HL-60/S4 (cell line): ENCODE measurements around the gene ZFYVE28.

Experiments
- in situ Hi-C: fragments of 300-500 bp; cut with MboI; formaldehyde crosslinking; loops from 2 replicates; pipeline ENCODE4 v1.14.3; 2022; ENCODE audit warnings: low sequenced_read_pairs

The ZFYVE28 gene

GRCh38 chr4:2412534-2412884, 5.9 kb downstream of the ZFYVE28 start:
- in situ Hi-C loops = no loop called here

- in situ Hi-C loops = no loop called here
These were observed 6.5 kb downstream of the ZFYVE28 start for GRCh38 chr4:2411786-2412510.

GRCh38 chr4:2409381-2409783, 9.1 kb downstream of the ZFYVE28 start:
- in situ Hi-C loops = no loop called here

- in situ Hi-C loops = no loop called here
These were observed 9.5 kb downstream of the ZFYVE28 start for GRCh38 chr4:2408976-2409375.

GRCh38 chr4:2408401-2408958, 10.0 kb downstream of the ZFYVE28 start:
- in situ Hi-C loops = no loop called here

GRCh38 chr4:2407991-2408342, 10.5 kb downstream of the ZFYVE28 start:
- in situ Hi-C loops = no loop called here

- in situ Hi-C loops = no loop called here
These were observed 11.5 kb downstream of the ZFYVE28 start for GRCh38 chr4:2406920-2407319.

GRCh38 chr4:2406406-2406805, 12.0 kb downstream of the ZFYVE28 start:
- in situ Hi-C loops = no loop called here

- in situ Hi-C loops = no loop called here
These were observed 15.5 kb downstream of the ZFYVE28 start for GRCh38 chr4:2402941-2403340.

- in situ Hi-C loops = no loop called here
These were observed 16.2 kb downstream of the ZFYVE28 start for GRCh38 chr4:2402048-2402842.

GRCh38 chr4:2401610-2401983, 16.8 kb downstream of the ZFYVE28 start:
- in situ Hi-C loops = no loop called here

- in situ Hi-C loops = no loop called here
These were observed 17.4 kb downstream of the ZFYVE28 start for GRCh38 chr4:2400841-2401609.

- in situ Hi-C loops = no loop called here
These were observed 18.7 kb downstream of the ZFYVE28 start for GRCh38 chr4:2399631-2400190.

- in situ Hi-C loops = no loop called here
These were observed 19.2 kb downstream of the ZFYVE28 start for GRCh38 chr4:2399216-2399615.

- in situ Hi-C loops = no loop called here
These were observed 20.7 kb downstream of the ZFYVE28 start for GRCh38 chr4:2397596-2398379.

- in situ Hi-C loops = no loop called here
These were observed 21.6 kb downstream of the ZFYVE28 start for GRCh38 chr4:2396781-2397368.

GRCh38 chr4:2395584-2395983, 22.9 kb downstream of the ZFYVE28 start:
- in situ Hi-C loops = no loop called here

- in situ Hi-C loops = no loop called here
These were observed 23.4 kb downstream of the ZFYVE28 start for GRCh38 chr4:2395038-2395437.

- in situ Hi-C loops = no loop called here
These were observed 23.9 kb downstream of the ZFYVE28 start for GRCh38 chr4:2394528-2394927.
